GM21786 (cell line): ENCODE data around the gene C22orf39.
"Not testable (repeated sequence)": the region's sequence is repeated elsewhere in the genome, so short reads cannot be mapped to it uniquely, and the experiment has no call there.

Experiments
- ATAC-seq: cut with Tn5 transposase; IDR thresholded peaks from one replicate; pipeline ENCODE4 v1.9.1; 2021; ENCODE audit not compliant: unreplicated experiment

C22orf39 gene

DNA sequence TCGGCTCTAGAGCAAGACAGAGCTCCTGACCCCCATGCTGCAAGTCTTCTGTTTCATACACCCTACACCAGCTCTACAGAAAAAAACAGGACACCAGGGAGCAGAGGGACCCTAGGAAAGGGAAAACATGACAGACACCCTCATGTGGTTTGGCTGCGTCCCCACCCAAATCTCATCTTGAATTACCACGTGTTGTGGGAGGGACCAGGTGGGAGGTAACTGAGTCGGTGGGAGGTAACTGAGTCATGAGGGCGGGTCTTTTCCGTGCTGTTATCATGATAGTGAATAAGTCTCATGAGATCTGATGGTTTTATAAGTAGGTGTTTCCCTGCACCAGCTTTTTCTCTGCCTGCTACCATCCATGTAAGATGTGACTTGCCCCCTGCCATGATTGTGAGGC lies 6.6 kb upstream of the C22orf39 start:
- ATAC-seq: no peak

DNA sequence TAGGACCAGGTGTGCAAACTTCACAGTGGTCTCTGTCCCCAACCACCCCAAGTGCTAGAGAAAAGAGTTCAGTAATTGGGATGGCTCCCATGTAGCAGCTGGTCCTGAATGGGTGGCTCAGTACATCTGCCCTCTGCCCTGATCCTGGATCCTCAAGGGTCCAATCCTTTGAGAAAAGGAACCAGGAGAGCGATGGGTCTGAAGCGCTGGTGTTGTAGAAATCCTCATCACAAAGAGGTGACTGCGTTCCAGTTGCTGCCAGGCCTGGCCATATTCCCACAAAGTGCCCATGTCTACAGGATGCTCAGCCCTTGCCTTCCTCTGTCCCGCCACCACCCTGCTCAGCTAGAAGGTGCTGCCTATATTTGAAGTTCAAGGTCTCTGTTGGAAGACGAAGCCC lies 6.2 kb upstream of the C22orf39 start:
- ATAC-seq: no peak

DNA sequence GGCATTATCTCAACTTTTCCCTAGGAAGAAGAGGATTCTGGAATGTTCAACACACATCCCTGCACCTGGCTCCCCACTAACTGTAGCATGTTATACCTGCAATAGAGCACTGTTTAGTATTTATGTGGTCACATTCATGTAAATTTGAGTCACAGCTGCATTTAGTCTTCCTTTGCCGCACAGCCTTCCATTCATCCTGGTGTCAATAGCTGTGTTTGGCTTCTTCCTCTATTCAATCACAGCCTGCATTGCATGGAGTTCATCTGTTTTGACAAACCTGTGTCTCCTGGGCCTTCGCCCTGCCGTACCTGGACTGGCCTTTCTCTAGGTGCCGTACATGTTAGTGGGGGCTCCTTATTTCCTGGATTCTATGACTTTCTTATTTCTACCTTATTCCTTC lies 4.1 kb upstream of the C22orf39 start:
- ATAC-seq: no peak

DNA sequence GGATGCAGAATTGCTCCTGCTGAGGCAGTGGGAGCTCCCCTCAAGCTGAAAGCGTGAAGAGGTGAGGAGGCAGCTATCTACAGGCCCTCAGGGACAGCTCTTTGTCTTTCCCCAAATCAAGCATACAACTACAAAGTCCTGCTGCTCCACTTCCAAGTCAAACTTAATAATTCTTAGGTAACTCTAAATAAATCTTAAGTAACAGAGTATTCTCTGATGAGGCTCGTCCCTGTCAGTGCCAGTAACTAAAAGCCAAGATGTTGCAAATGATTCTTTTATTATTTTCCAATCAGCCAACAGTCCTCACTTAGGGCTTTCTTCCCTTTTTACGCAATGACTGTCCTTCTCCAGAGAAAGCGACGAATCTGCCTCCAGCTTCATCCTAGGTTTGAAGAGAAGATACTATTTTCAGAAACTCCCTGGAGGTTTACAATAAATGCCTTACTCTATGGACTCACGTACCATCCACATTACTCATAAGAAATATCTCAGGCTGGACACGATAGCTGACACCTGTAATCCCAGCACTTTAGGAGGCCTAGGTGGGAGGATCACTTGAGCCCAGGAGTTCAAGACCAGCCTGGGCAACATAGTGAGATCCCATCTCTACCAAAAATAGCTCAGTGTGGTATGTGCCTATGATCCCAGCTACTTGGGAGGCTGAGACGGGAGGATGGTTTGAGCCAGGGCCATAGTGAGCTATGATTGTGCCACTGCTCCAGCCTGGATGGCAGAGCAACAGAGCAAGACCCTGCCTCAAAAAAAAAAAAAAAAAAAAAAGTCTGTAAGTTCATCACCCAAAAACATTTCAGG lies 3.1 kb upstream of the C22orf39 start:
- ATAC-seq: no peak

DNA sequence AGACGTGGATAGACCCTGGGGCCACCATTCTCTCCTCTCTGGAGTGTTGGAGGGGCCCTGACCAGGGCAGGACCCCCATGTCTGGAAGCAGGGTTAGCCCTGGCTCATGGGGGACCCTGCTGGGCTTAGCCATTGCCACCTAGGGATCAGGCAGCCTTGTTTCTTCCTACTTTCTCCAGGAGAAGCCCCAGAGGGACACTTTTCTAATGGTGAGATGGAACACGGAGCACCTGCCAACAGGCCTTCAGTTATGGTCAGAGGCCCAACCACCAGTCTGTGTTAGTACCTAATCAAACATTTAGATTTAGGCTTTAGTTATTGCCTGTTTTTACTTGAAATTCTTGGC lies 1.9 kb upstream of the C22orf39 start:
- no peak for ATAC-seq

DNA sequence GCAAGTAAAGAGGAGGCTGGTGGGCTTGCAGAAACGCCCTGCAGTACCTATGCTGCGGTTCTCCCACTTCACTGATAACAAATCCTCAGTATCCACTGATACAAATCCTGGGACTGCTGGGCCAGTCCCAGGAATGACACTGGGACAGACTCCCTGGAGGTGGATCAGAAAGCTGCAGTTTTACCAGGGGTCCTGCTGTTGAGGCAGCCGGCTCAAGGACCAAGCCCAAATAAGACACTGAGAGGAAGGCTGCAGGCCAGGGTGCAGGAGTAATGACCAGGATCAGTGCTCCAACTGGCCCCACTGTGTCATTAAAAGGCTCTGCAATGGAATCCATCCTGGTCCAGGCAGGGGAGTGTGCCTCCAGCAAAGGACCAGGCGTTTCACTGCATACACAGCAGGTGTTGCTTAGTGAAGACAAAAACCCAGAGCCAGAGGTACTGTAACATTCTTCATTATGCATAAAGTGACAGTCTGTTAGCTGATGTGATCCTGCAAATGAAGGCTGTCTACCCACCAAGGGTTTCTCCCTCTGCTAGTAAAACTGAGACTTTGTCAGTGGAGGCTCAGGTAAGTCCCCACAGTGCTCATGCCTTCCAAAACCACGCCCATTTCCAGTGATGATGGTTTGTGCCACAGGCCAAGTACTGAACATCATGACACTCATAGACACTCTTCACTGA lies 1.4 kb upstream of the C22orf39 start:
- peak; percentile 36 for ATAC-seq

DNA sequence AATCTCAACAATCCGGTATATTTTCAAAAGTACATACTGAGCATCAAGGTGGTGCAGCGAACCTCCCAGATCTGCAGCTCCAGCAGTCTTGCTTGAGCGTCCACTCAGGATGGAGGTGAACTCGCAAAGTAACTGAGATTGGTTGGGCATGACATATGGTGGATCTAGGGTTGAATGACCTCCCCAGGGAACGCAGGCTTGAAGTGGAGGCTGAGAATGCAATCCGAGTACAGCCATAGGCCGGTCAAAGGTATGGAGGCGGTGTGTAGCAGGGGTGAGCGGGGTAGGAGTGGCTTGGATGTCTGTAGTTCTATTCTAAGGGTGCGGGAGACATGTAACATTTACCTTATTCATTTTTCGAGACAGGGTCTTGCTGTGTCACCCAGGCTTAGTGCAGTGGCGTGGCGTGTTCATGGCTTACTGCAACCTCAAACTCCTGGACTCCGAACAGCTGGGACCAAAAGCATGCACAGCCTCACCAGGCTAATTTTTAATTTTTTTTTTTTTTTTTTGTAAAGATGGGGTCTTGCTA lies 631 bp upstream of the C22orf39 start:
- peak; percentile 20 for ATAC-seq

DNA sequence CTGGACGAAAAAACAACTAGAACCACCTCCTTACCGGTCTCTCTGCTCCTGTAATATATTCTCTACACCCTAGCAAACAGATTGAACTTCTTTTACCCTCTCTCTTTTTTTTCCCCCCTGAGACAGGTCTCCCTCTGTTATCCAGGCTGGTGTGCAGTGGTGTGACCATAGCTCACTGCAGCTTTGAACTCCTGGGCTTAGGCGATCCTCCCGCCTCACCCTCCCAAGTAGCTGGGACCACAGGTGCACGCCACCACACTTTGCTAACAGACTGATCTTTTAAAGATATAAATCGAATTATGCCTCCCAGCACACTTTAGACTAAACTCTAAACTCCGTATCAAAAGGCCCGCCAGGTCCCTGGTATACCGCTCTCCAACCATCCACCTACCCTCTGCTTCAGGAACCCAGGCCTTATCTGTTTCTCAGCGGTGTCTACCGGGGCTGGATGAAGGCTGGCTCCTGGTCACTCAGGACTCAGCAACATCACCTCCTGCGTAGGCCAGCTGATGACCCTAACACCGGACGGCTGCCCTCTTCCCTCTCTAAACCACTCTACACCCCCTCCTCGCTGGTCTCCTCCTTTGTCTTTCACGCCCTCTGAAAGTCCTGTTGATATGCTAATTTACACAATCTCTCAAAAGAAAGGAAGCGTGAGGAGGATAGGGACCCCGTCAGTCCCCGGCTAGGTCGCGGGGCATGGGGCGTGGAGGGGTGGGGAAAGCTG lies 745 bp downstream of the C22orf39 start:
- ATAC-seq: no peak

DNA sequence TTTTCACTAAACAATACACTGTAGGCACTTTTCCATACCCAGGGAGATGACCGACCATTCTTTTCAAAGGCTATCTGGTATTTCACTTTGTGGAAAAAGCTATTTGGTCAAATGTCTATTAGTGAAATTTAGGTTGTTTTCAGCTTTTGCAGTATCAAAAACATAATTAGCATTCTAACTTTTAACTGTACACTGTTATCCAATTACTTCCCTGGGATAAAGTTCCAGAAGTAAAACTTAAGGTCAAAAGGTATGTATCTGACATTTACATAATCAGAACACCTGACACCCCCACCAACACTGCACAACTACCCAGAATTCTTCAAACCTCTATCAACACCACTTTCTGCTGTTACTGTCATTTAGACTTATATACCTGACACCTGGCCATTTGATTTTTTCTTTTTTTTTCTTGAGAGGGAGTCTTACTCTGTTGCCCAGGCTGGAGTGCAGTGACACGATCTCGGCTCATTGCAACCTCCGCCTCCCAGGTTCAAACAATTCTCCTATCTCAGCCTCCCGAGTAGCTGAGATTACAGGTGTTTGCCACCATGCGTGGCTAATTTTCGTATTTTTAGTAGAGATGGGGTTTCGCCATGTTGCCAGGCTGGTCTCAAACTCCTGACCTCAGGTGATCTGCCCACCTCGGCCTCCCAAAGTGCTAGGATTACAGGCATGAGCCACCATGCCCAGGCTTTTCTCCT lies 2.1 kb downstream of the C22orf39 start:
- not testable (repeated sequence) for ATAC-seq

DNA sequence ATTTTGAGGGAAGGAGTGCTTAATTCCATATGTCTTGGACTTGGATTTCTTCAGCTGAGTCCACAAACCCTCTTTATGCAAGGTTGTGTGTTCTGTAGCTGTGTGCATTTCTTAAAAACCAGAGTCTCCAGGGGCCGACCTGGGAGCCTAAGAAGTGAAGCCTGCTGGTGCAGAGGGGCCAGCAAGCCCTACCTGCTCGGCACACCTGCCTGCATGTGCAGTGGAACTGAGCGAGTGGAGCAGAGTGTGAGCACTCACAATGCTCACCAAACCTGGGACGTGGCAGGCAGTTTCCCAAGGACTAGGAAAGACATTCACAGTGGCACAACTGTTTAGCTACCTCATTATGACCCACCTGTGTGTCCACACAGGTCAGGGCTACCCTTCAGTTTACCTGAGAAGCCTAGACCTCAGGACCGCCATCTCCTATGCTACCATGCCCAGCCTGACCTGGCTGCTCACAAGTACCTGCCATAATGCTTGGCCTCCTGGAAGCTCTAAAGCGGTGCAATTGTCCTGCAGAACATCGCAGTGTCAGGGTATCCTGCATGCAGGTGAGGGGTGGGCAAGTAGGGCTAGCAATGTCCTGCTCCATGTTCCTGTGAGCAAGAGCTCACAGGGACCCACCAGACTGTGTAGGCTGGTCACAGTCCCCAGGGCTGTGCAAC lies 3.8 kb downstream of the C22orf39 start:
- no peak for ATAC-seq

DNA sequence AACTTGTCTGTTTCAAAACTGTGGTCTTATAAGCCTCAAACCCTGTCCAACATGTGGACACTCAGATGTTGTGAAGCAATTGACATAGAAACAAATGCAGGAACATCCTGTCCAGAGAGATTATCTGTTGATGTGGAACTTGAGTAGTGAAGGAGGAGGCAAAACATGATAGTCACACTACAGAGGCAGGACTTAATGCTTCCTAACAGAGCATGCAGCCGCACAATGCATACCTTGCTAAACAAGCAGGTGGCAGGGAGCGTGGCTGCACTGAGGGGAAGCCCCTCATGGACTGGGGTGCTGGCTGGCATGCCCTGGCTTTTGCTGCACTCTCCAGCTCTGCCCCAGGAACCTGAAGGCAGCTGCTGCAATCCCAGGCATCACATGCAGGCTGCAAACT lies 5.3 kb downstream of the C22orf39 start:
- no peak for ATAC-seq

DNA sequence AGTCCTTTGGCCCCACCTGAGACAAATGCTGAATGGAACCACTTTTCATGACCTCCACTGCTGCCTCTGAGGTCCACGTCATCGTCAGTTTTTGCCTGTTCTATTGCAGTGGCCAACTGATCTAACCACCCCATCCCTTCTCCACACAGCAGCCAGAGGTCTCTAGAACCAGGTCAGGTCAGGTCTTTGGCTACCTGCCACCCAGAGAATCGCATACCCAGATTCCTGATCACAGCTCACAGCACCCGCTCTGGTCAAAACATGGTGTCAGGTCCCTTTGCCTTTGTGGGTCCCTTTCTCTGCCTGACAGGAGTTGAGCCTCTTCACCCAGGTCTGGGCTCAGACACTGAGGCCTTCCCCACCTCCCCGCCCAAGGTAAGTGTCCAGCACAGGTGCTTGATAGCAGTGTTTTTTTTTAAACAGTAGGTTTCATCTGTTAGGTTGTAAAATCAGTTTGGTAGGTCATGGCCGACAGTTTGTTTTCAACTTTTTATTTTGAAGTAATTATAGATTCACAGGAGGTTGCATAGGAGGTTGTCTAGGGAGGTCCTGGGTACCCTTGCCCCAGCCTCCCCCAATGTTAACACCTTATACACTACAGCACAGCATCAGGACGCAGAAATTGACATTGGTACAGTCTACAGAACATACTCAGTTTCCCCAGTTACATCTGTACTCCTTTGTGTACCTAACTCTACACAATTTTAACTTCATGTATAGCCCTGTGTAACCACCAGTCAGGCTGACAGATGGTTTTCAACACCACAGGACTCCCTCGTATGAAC lies 6.9 kb downstream of the C22orf39 start:
- ATAC-seq: no peak

DNA sequence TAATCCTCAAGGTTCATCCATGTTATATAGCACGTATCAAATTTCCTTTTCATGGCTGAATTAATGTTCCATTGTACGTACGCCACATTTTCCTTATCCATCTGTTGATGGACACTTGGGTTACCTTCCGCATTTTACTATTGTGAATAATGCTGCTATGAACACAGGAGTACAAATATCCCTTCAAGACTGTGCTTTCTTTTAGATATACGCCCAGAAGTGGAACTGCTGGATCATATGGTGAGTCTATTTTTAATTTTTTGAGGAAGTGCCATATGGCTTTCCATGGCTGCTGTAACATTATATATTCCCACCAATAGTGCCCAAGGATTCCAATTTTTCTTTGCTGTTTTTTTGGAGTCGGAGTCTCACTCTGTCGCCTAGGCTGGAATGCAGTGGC lies 9.2 kb downstream of the C22orf39 start:
- ATAC-seq: no peak

DNA sequence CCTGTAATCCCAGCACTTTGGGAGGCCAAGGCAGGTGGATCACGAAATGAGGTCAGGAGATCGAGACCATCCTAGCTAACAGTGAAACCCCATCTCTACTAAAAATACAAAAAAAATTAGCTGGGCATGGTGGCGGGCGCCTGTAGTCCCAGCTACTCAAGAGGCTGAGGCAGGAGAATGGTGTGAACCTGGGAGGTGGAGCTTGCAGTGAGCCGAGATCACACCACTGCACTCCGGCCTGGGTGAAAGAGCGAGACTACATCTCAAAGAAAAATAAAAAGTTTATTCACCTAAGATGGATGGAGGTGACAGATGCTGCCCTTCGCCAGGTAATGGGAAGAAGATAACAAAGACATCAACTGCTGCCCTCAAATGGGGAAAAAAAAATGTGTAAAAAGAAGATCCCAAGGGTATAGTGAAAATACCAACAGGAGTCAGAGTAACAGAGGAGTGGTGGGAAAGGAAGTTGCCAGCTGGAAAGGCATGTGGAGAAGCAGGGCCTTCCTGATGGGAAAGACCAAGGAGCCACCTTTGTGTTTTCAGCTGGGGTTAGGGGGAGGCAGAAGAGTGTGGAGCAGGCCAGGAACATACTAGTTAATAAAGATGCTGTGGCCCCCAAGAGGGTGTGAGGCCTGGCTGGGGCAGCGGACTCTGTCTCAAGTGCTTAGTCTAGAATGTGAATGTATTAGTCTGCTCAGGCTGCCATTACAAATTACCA lies 10.9 kb downstream of the C22orf39 start:
- not testable (repeated sequence) for ATAC-seq

DNA sequence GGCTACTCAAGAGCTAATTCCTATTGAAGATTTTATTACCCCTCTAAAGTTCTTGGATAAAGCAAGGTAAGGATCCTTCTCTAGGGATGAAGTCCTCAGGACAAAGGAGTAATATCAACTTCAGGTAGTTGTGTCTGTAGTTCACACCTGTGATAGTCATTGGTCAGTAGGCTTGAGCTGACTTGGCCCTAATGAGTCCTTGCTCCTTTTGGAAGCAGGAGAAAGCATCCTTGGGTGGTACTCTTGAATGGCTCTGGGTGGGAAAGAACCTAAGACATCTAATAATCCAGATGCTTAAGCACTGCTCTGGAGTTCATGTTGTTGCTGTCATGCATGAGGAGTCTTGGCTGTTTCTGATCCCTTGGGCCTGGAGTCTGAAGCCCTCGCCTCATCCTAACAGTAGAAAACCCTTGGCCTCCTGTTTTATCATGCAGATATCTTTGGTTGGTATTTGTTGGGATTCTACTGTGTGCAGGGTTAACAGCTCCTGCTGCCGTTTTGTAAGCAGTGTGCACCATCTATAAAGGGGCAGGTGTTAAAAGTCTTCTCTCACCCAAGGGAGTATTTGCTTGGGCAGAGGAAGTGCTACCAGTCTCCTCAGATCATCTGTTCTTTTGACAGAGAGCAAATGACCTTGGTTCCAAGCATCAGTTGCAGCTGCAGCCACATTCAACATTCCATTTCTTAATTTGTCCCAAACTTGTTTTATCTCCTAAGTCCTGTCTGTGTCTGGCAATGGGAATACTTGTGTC lies 12.5 kb downstream of the C22orf39 start:
- no peak for ATAC-seq

DNA sequence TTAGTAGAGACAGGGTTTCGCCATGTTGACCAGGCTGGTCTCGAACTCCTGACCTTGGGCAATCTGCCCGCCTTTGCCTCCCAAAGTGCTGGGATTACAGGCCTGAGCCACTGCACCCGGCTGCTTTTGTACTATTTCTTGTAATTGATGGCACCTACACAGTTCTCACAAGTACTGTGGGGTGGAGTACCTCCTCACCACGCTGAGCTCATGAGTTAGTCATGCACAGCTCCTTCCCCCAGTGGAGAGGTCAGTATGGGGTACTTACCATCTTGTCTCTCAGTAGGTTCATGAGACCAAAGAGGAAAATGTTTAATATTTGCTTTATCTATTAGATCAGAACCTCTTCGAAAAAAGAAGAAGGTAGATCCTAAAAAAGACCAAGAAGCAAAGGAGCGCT lies 13.1 kb downstream of the C22orf39 start:
- no peak for ATAC-seq

DNA sequence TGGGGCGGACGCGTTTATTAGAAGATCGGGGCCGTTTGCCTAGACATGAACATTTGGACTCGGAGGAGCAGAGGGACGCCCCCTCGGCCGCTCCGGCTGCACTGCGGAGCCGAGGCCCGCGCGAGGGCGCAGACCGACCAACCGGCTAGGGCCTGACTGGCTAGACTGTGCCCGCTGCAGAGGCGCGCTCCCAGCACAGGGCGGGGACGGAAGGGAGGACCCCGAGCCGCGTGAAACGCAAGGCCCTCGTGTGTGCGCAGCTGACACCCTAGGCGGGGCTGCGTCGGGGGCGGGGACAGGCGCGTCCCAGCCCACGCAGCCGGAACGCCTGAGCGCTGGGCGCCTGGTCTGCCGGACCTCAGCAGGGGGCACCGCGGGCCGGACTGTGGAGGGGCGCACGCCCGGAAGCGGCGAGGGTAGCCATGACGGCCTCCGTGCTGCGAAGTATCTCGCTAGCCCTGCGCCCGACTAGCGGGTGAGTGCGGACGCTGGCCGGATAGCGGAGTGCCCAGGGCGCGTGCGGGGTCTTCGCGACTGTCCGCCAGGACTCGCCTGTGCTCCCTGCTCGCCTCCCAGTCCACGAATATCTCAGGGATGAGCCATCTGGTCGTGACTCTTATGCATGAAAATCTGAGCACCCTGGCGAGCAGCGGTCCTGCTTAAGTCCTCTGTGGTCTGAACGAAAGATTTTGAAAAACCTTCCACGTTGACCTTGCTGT lies 15.2 kb downstream of the C22orf39 start, which contains the start of gene MRPL40:
Gene MRPL40 (plus strand): TSS at position 413 of the 719 bp plus-strand sequence. CDS start 10 bp downstream, at position 423.
- ATAC-seq: peak; percentile 71
